Ovary (tissue), 9 donors: ENCODE data around the gene ELAPOR1. TPM values are rescaled to one million over a fixed set of nuclear protein-coding genes. Genes with fewer than 3 reads are reported as not detected.
A peak's percentile ranks its signal among the peaks of the same experiment; 100 is the strongest.

Source experiments
- DNase-seq, 5 donors: peaks; one replicate each; pipeline ENCODE4 v3.0.0-alpha.2; 2019 to 2020
- H3K27ac ChIP-seq, 2 donors: fragments of 200-600 bp; one replicate each; pipeline versions ENCODE4 v1.5.1 to v1.8.0; 2019 to 2022
- H3K27me3 ChIP-seq: fragments of 200-600 bp; one replicate; pipeline ENCODE4 v1.8.0; 2022
- H3K36me3 ChIP-seq: fragments of 200-600 bp; sonication (generic); one replicate; pipeline ENCODE4 v1.5.1; 2019
- H3K4me1 ChIP-seq: one replicate; pipeline ENCODE4 v1.8.1; 2013; ENCODE audit warnings: mild to moderate bottlenecking, moderate library complexity; ENCODE audit not compliant: insufficient read depth
- H3K4me3 ChIP-seq: fragments of 200-600 bp; sonication (generic); one replicate; pipeline ENCODE4 v1.5.1; 2017
- H3K9me3 ChIP-seq, 2 donors: fragments of 200-600 bp in 1 of 2; sonication (generic) in 1 of 2; one replicate each; pipeline versions ENCODE4 v1.5.1 to v1.8.1; 2013 to 2019; ENCODE audit warnings: mild to moderate bottlenecking in 1 of 2, moderate library complexity in 1 of 2
- CTCF ChIP-seq, 3 donors: fragments of 450-650 bp in 2 of 3; fragments of 200-600 bp in 1 of 3; IDR thresholded peaks; one replicate each; pipeline versions ENCODE4 v1.5.1 to v1.8.0; 2016 to 2022; ENCODE audit warnings: antibody characterized with exemption in 3 of 3, mild to moderate bottlenecking in 1 of 3
- EP300 ChIP-seq: sonication (generic); formaldehyde crosslinking; IDR thresholded peaks from one replicate; pipeline ENCODE4 v1.6.1; 2017; ENCODE audit warnings: antibody characterized with exemption
- POLR2A ChIP-seq: fragments of 450-650 bp; IDR thresholded peaks from one replicate; pipeline ENCODE4 v1.6.1; 2017; ENCODE audit warnings: antibody characterized with exemption, mild to moderate bottlenecking, moderate library complexity
- WGBS, 3 donors: extraction: QIAGEN DNeasy Blood & Tissue Kit in 1 of 3; methylation state at CpG; one replicate each; pipeline versions ENCODE4 v1.1.5 to v1.1.7; 2013 to 2017; 5-methylcytosine and 5-hydroxymethylcytosine counted together
- intact Hi-C, 4 donors: fragments of 100-400 bp; cut with DNase I; formaldehyde crosslinking; loops; one replicate each; pipeline versions ENCODE4 v1.11.0 to v1.15.1; 2022 to 2023
- polyA plus RNA-seq, 2 donors: library from polyadenylated mRNA; stranded (reverse); fragments of 200-250 nt in 1 of 2; fragments of 350-450 nt in 1 of 2; fragmentation: Illumina TruSeq in 1 of 2; extraction: RNeasy Lipid Tissue Mini Kit (QIAGEN cat#74804) in 1 of 2; gene quantifications; one replicate each; pipeline ENCODE4 v1.2.3, GENCODE V29; 2013 to 2014
- total RNA-seq, 7 donors: library from RNA; depleted of rRNA in 2 of 7; stranded (reverse); fragments of >200 nt in 2 of 7; fragmentation: NEBNext Ultra II Directional in 3 of 7; extraction: Animal tissue kit (Norgen Biotek cat#: 25700) in 3 of 7; gene quantifications; one replicate each; pipeline versions ENCODE4 v1.1.0 to v1.2.4, GENCODE V29; 2016 to 2023
- donor health status: DM: no; HTN: no; CAD: no; lungs with moderate emphysema.
- donor health status: DM: no; HTN: no; CAD: no.
- donor health status: Bipolar disorder and iron deficiency.
- donor health status: DM: yes; HTN: yes; CAD: no.
- donor health status: DM: no; HTN: no; CAD: no.
- donor health status: DM: yes; HTN: yes; CAD: no.

ELAPOR1 gene
- total and polyA plus RNA-seq, 9 donors = 0.15 to 69.6 (median 1.9) TPM; not detected in 1

GRCh38 chr1:109090196-109091077 is 23.5 kb upstream of the ELAPOR1 start, which contains the start of gene TMEM167B:
Gene TMEM167B, plus strand, starts transcription at chr1:109090764. Its CDS starts 109 bp downstream, at chr1:109090873.
- 3 to 7% (median 5%) methylated on average over 67 of the region's 67 CpGs for WGBS, 3 donors
- intact Hi-C loops = loop anchor here in 1 of 4 donors (10.0 kb wide), 1 partner anchor 136 kb away; no protein-coding TSS in a partner anchor
- H3K36me3 ChIP-seq = no peaks in the 10 kb centered on the region
- H3K4me1 ChIP-seq = peaks cover 4% of the 10 kb centered on the region
- TF ChIP-seq POLR2A = peak; percentile 75
- no peak for TF ChIP-seq CTCF (IDR thresholded peaks at IDR 0.05)
- peak; percentile 9 for TF ChIP-seq EP300
- H3K27me3 ChIP-seq = no peaks in the 10 kb centered on the region
- DNase-seq = peak; percentile 87 to 91 (median 91)
- peak within 1 kb of the TSS; percentile 56 to 67 for H3K27ac ChIP-seq
- no peaks in the 10 kb centered on the region for H3K9me3 ChIP-seq
- H3K4me3 ChIP-seq = peak within 1 kb of the TSS; percentile 89

- H3K27ac ChIP-seq = peak overlapping the region; percentile 56 to 67
- 2 to 3% (median 3%) methylated on average over 13 of the region's 13 CpGs for WGBS, 3 donors
- intact Hi-C loops = loop anchor here in 1 of 4 donors (10.0 kb wide), 1 partner anchor 136 kb away; no protein-coding TSS in a partner anchor
- peak overlapping the region; percentile 89 for H3K4me3 ChIP-seq
- peak in 1 of 5 donors; percentile 22 for DNase-seq
- no peaks in the 10 kb centered on the region for H3K9me3 ChIP-seq
- H3K36me3 ChIP-seq = no peaks in the 10 kb centered on the region
- H3K4me1 ChIP-seq = peaks cover 4% of the 10 kb centered on the region
- no peak for TF ChIP-seq CTCF (IDR thresholded peaks at IDR 0.05)
- no peak for TF ChIP-seq EP300
- no peak for TF ChIP-seq POLR2A
- H3K27me3 ChIP-seq = no peaks in the 10 kb centered on the region
Observed at GRCh38 chr1:109091078-109091838, 22.7 kb upstream of the ELAPOR1 start.

- DNase-seq = no peak
- Histone ChIP-seq H3K36me3 (no peaks in the 10 kb centered on the region), H3K27ac (no peak overlapping the region), H3K4me1 (peaks cover 4% of the 10 kb centered on the region), H3K27me3 (no peaks in the 10 kb centered on the region), H3K4me3 (peak overlapping the region; percentile 89), H3K9me3 (no peaks in the 10 kb centered on the region)
- WGBS, 3 donors = 0 to 8% (median 2%) methylated on average over 1 of the region's 1 CpG
- TF ChIP-seq EP300 (no peak), POLR2A (no peak), CTCF (IDR thresholded peaks at IDR 0.05) (no peak)
- intact Hi-C loops = loop anchor here in 1 of 4 donors (10.0 kb wide), 1 partner anchor 137 kb away; no protein-coding TSS in a partner anchor
Observed at GRCh38 chr1:109091839-109092193, 22.1 kb upstream of the ELAPOR1 start.

- Histone ChIP-seq H3K4me3 (no peak overlapping the region), H3K27ac (no peak overlapping the region), H3K4me1 (peaks cover 2% of the 10 kb centered on the region), H3K36me3 (no peaks in the 10 kb centered on the region), H3K27me3 (no peaks in the 10 kb centered on the region), H3K9me3 (no peaks in the 10 kb centered on the region)
- TF ChIP-seq POLR2A (no peak), CTCF (IDR thresholded peaks at IDR 0.05) (no peak), EP300 (no peak)
- 57 to 62% (median 61%) methylated on average over 7 of the region's 7 CpGs for WGBS, 3 donors
- intact Hi-C loops = loop anchor here in 1 of 4 donors (10.0 kb wide), 1 partner anchor 140 kb away; no protein-coding TSS in a partner anchor
- DNase-seq = no peak
Observed at GRCh38 chr1:109094377-109094803, 19.5 kb upstream of the ELAPOR1 start.
